ENCODE measurements around the gene TBC1D10A.

DNA sequence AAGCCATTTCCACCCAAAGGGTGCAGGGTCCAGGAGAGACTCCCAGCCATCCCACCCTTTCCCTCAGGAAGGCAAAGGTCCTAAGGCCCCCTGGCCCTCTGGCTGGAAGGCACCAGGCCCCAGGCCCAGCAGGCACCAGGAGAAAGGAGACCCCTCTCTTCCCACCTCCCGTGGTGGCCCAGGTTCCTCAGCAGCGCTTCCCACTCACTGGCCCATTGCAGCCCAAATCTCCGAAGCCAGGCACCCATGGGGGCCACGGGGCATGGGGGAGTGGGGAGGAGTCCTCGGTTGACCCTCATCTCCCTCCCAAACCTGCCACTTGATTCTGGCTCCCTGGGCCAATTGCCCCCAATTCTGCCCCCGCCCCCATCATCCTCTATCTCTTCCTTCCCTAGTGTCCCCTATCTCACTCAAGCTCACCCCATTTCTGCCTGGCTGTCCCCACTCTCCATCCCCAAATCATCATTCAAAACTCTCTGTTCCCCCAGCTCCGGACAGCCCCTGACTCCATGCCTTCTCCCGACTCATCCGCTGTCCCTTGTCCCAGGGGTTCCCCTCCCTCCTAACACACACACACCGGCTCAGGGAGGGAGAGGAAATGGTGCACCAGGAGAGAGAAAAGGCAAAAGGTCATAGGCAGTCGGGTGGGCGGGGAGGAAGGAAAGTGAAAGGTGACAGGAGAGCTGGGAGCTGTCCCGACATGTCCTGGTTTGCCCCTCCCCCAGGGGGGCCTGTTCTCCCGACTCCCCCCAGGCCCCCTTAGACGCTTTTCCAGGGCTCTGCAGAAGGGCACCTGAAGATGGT is 81.4 kb downstream of the TBC1D10A start:
- TF ChIP-seq, protein P1, sequence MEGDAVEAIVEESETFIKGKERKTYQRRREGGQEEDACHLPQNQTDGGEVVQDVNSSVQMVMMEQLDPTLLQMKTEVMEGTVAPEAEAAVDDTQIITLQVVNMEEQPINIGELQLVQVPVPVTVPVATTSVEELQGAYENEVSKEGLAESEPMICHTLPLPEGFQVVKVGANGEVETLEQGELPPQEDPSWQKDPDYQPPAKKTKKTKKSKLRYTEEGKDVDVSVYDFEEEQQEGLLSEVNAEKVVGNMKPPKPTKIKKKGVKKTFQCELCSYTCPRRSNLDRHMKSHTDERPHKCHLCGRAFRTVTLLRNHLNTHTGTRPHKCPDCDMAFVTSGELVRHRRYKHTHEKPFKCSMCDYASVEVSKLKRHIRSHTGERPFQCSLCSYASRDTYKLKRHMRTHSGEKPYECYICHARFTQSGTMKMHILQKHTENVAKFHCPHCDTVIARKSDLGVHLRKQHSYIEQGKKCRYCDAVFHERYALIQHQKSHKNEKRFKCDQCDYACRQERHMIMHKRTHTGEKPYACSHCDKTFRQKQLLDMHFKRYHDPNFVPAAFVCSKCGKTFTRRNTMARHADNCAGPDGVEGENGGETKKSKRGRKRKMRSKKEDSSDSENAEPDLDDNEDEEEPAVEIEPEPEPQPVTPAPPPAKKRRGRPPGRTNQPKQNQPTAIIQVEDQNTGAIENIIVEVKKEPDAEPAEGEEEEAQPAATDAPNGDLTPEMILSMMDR (tag by site-specific recombination; IDR thresholded peaks at IDR 0.05) = no peak
- TF ChIP-seq ZNF223 (tag by site-specific recombination; IDR thresholded peaks at IDR 0.05) = no peak
- TF ChIP-seq ZNF654 (tag by site-specific recombination; IDR thresholded peaks at IDR 0.05; ENCODE audit: low read depth) = no peak
- TF ChIP-seq ZNF292 (tag by site-specific recombination; IDR thresholded peaks at IDR 0.05; ENCODE audit: borderline replicate concordance, low read depth) = no peak
- no peak for TF ChIP-seq ZNF138 (tag by site-specific recombination; IDR thresholded peaks at IDR 0.05; ENCODE audit: borderline replicate concordance)
- no peak for TF ChIP-seq ZBTB8A (tag by site-specific recombination; IDR thresholded peaks at IDR 0.05)
- TF ChIP-seq ZNF324 (tag by site-specific recombination; IDR thresholded peaks at IDR 0.05) = no peak
- TF ChIP-seq, protein P2, sequence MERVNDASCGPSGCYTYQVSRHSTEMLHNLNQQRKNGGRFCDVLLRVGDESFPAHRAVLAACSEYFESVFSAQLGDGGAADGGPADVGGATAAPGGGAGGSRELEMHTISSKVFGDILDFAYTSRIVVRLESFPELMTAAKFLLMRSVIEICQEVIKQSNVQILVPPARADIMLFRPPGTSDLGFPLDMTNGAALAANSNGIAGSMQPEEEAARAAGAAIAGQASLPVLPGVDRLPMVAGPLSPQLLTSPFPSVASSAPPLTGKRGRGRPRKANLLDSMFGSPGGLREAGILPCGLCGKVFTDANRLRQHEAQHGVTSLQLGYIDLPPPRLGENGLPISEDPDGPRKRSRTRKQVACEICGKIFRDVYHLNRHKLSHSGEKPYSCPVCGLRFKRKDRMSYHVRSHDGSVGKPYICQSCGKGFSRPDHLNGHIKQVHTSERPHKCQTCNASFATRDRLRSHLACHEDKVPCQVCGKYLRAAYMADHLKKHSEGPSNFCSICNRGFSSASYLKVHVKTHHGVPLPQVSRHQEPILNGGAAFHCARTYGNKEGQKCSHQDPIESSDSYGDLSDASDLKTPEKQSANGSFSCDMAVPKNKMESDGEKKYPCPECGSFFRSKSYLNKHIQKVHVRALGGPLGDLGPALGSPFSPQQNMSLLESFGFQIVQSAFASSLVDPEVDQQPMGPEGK (tag by site-specific recombination; IDR thresholded peaks at IDR 0.05) = no peak
- no peak for TF ChIP-seq ZNF544 (tag by site-specific recombination; IDR thresholded peaks at IDR 0.05)
- 0 out of 2 replicates have a peak, but pooled peaks have one; percentile 17 for TF ChIP-seq KLF10 (tag by site-specific recombination; IDR thresholded peaks at IDR 0.05)
- TF ChIP-seq HOXD13 (CRISPR knock-in tag; IDR thresholded peaks at IDR 0.05; ENCODE audit: borderline replicate concordance) = no peak
